OCI-LY7 (cell line): ENCODE measurements around the gene PPP1R14B. TPM values are rescaled to one million over a fixed set of nuclear protein-coding genes. Genes with fewer than 3 reads are reported as not detected.

Experiments
- BruUV-seq: library from RNA; stranded (reverse); fragments of 400-500 nt; replicated peaks from 2 replicates; lab custom pipeline; 2021; lab: Mats Ljungman, UMichigan
- CTCF ChIA-PET: fragments of 300-600 bp; sonication (Branson Sonifier 250); formaldehyde crosslinking; loops from one replicate; lab custom pipeline; 2022; ENCODE audit warnings: antibody characterized with exemption; ENCODE audit not compliant: unreplicated experiment; lab: Charles Lee
- POLR2A ChIA-PET: fragments of 300-600 bp; sonication (Branson Sonifier 250); formaldehyde crosslinking; loops from one replicate; lab custom pipeline; 2022; ENCODE audit warnings: antibody characterized with exemption; lab: Charles Lee
- DNase-seq: peaks from one replicate; pipeline ENCODE4 v3.0.0-alpha.2; 2015; ENCODE audit warnings: low spot score
- H2AFZ ChIP-seq: fragments of 200-600 bp; sonication (generic), shearing (Covaris generic); 2 replicates; pipeline ENCODE4 v1.6.1; 2014; ENCODE audit warnings: mild to moderate bottlenecking, antibody characterized with exemption, low read length, moderate library complexity
- H3K27ac ChIP-seq: fragments of 200-600 bp; sonication (generic); 2 replicates; pipeline ENCODE4 v1.5.1; 2014; ENCODE audit warnings: mixed run types, low read depth, mild to moderate bottlenecking, moderate library complexity, low read length, inconsistent platforms; ENCODE audit not compliant: poor library complexity, severe bottlenecking
- H3K36me3 ChIP-seq: fragments of 200-600 bp; sonication (generic); 2 replicates; pipeline ENCODE4 v1.6.1; 2014; ENCODE audit warnings: mild to moderate bottlenecking, antibody characterized with exemption, low read length, moderate library complexity, mixed read lengths; ENCODE audit not compliant: insufficient read depth
- H3K4me1 ChIP-seq: fragments of 200-600 bp; sonication (generic); 2 replicates; pipeline ENCODE4 v1.5.1; 2014; ENCODE audit warnings: mild to moderate bottlenecking, low read length; ENCODE audit not compliant: insufficient read depth, poor library complexity, severe bottlenecking
- H3K4me2 ChIP-seq: fragments of 200-600 bp; sonication (generic); 2 replicates; pipeline ENCODE4 v1.6.1; 2014; ENCODE audit warnings: mild to moderate bottlenecking, low read length
- H3K4me3 ChIP-seq: fragments of 200-600 bp; sonication (generic); 2 replicates; pipeline ENCODE4 v1.5.1; 2014; ENCODE audit warnings: mild to moderate bottlenecking, low read depth, low read length; ENCODE audit not compliant: poor library complexity, severe bottlenecking
- H3K79me2 ChIP-seq: fragments of 200-600 bp; sonication (generic); 2 replicates; pipeline ENCODE4 v1.6.1; 2016; ENCODE audit warnings: low read depth, mild to moderate bottlenecking, low read length, moderate library complexity, mixed read lengths; ENCODE audit not compliant: insufficient read depth
- H3K9me2 ChIP-seq: fragments of 200-600 bp; sonication (generic); 2 replicates; pipeline ENCODE4 v1.6.1; 2016; ENCODE audit warnings: mild to moderate bottlenecking, low read length, mixed read lengths; ENCODE audit not compliant: insufficient read depth
- H3K9me3 ChIP-seq: fragments of 200-600 bp; sonication (generic); 2 replicates; pipeline ENCODE4 v1.6.1; 2014; ENCODE audit warnings: mild to moderate bottlenecking, mixed run types, low read length, mixed read lengths
- H4K20me1 ChIP-seq: fragments of 200-600 bp; sonication (generic); 2 replicates; pipeline ENCODE4 v1.6.1; 2014; ENCODE audit warnings: mild to moderate bottlenecking, antibody characterized with exemption, low read length, moderate library complexity, mixed read lengths; ENCODE audit not compliant: insufficient read depth
- EZH2phosphoT487 ChIP-seq: fragments of 200-600 bp; sonication (generic); IDR thresholded peaks from 2 replicates; pipeline ENCODE4 v1.6.1; 2018; ENCODE audit warnings: low read depth, borderline replicate concordance, mild to moderate bottlenecking, mixed run types, antibody characterized with exemption, low read length, moderate library complexity, mixed read lengths
- intact Hi-C: fragments of 100-400 bp; cut with micrococcal nuclease; formaldehyde crosslinking; loops from one replicate; pipeline ENCODE4 v1.10.0; 2022; ENCODE audit not compliant: unreplicated experiment
- total RNA-seq, 2 experiments: library from RNA; depleted of rRNA in 1 of 2; stranded (reverse); fragments of >200 nt in 1 of 2; shearing (Covaris generic) in 1 of 2; gene quantifications; 2 replicates each; pipeline ENCODE4 v1.2.3, GENCODE V29; 2014 to 2022
- TF ChIP-seq, protein P1 (sequence below): fragments of 200-600 bp; sonication (generic); conservative IDR thresholded peaks from 2 replicates; pipeline ENCODE4 v1.5.1; 2014; ENCODE audit warnings: mild to moderate bottlenecking, antibody characterized with exemption, low read length, moderate library complexity, mixed read lengths

The PPP1R14B gene
- total RNA-seq, 2 experiments from 2014 or later = 198 to 223 TPM

DNA sequence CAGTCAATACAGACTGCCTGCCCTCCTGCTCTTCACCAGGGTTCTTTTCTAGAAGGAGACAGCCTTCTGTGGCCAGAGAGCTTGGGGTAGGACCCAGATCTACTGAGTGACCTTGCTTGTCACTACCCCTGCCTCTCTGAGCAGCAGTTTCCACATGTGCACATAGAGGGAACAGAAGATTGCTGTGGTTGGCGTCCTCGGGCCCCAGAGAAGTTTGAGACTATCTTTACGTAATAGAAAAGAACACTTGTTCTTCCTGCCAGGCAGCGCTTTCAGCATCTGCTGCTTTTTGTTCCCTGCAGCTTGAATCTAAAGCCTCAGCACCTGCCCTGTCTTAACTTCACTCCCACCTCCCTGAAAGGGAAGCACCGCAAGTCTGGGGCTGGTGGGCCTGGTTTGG, 7.7 kb downstream of the PPP1R14B start:
- Histone ChIP-seq H3K27ac (peak overlapping the region; percentile 91), H3K9me2 (no peaks in the 10 kb centered on the region), H3K79me2 (peaks cover 11% of the 10 kb centered on the region; the same call in 1 of the 2 replicates), H3K36me3 (peaks cover 35% of the 10 kb centered on the region), H3K9me3 (no peaks in the 10 kb centered on the region), H4K20me1 (no peaks in the 10 kb centered on the region), H2AFZ (no peak overlapping the region), H3K4me2 (peak overlapping the region; percentile 92; the same call in 1 of the 2 replicates), H3K4me3 (no peak overlapping the region), H3K4me1 (peaks cover 49% of the 10 kb centered on the region)
- intact Hi-C loops = no loop called here
- DNase-seq = peak; percentile 40
- ChIA-PET CTCF (interaction anchor here (1.9 kb wide), 1 partner anchor 32 kb away, joined by 9 read pairs; the partner anchor contains the start of gene FERMT3), POLR2A (interaction anchor here (0.6 kb wide), 2 partner anchors 299 to 621 kb away, joined by 3 to 5 read pairs; no protein-coding TSS in a partner anchor)
- no TSS peak for BruUV-seq
- TF ChIP-seq, protein P1, sequence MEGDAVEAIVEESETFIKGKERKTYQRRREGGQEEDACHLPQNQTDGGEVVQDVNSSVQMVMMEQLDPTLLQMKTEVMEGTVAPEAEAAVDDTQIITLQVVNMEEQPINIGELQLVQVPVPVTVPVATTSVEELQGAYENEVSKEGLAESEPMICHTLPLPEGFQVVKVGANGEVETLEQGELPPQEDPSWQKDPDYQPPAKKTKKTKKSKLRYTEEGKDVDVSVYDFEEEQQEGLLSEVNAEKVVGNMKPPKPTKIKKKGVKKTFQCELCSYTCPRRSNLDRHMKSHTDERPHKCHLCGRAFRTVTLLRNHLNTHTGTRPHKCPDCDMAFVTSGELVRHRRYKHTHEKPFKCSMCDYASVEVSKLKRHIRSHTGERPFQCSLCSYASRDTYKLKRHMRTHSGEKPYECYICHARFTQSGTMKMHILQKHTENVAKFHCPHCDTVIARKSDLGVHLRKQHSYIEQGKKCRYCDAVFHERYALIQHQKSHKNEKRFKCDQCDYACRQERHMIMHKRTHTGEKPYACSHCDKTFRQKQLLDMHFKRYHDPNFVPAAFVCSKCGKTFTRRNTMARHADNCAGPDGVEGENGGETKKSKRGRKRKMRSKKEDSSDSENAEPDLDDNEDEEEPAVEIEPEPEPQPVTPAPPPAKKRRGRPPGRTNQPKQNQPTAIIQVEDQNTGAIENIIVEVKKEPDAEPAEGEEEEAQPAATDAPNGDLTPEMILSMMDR = no peak
- TF ChIP-seq EZH2phosphoT487 = no peak

- Histone ChIP-seq H3K4me1 (peaks cover 53% of the 10 kb centered on the region), H3K27ac (peak overlapping the region; percentile 91), H4K20me1 (no peaks in the 10 kb centered on the region), H3K9me2 (no peaks in the 10 kb centered on the region), H3K36me3 (peaks cover 26% of the 10 kb centered on the region), H3K4me3 (no peak overlapping the region), H3K9me3 (no peaks in the 10 kb centered on the region), H3K79me2 (peaks cover 11% of the 10 kb centered on the region; the same call in 1 of the 2 replicates), H2AFZ (no peak overlapping the region), H3K4me2 (no peak overlapping the region)
- POLR2A ChIA-PET = no interaction called here
- no peak for DNase-seq
- CTCF ChIA-PET = interaction anchor here (1.0 to 1.9 kb wide), 2 partner anchors 31 to 32 kb away, joined by 3 to 9 read pairs; partner anchors contain the start of gene FERMT3
- TF ChIP-seq EZH2phosphoT487 = no peak
- TF ChIP-seq, protein P1 = no peak
- no TSS peak for BruUV-seq
- intact Hi-C loops = no loop called here
Observed at GRCh38 chr11:64238076-64238475, 8.7 kb downstream of the PPP1R14B start.

DNA sequence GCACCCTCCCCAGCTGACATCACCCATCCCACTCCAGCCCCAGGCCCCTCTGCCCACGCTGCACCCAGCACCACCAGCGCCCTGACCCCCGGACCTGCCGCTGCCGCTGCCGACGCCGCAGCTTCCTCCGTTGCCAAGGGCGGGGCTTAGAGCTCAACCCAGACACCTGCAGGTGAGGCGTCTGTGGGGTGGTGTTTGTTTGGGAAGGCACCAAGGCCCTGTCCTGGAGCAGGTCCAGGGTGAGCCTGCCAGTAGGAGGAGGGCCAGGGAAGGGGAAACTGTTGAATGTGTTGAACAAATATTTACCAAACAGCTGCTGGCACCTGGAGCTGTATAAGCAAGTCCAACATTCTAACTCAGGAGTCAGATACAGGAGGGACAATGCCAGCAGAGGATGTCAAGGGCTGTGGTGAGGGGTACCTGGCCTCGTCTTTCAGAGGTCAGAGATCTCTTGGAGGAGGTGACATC, 9.2 kb downstream of the PPP1R14B start:
- POLR2A ChIA-PET = no interaction called here
- no peak overlapping the region for H3K4me2 ChIP-seq

More for the DNA sequence above, 9.2 kb downstream of the PPP1R14B start:
- Histone ChIP-seq H3K9me2 (no peaks in the 10 kb centered on the region), H3K27ac (no peak overlapping the region), H3K4me3 (no peak overlapping the region), H2AFZ (no peak overlapping the region), H3K9me3 (no peaks in the 10 kb centered on the region), H3K4me1 (peaks cover 51% of the 10 kb centered on the region), H3K36me3 (peaks cover 20% of the 10 kb centered on the region), H3K79me2 (peaks cover 9% of the 10 kb centered on the region; the same call in 1 of the 2 replicates), H4K20me1 (no peaks in the 10 kb centered on the region)
- BruUV-seq = no TSS peak
- CTCF ChIA-PET = interaction anchor here (1.0 kb wide), 1 partner anchor 31 kb away, joined by 3 read pairs; the partner anchor contains the start of gene FERMT3
- TF ChIP-seq, protein P1 = no peak
- no peak for TF ChIP-seq EZH2phosphoT487
- no peak for DNase-seq
- intact Hi-C loops = no loop called here
